ENCODE measurements around the gene ITSN2. TPM values are rescaled to one million over a fixed set of nuclear protein-coding genes. Genes with fewer than 3 reads are reported as not detected.

Gene ITSN2
- total RNA-seq, 1 experiment from 2014 or later, result 19.8 TPM

DNA sequence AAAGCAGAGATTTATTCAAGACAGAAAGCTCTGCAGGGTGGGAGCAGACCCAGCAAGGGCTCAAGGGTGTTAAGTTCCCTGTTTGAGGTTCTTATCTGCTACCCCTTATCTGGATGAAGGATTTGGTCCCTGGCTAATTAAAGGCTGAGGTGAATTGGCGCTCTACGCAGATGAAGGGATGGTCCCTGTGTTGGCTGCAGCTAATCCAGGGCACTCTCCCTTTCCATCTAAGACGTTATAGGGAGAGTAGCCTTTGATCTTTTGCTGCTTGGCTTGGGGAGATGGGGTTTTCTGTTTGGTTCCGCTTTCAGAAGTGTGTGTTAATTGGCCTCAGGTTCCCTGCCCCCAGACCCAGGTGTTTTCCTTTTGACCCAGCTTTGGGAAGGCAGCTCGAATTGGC, 168.5 kb downstream of the ITSN2 start (continued):
- no peak for TF ChIP-seq CREB1 (CRISPR knock-in tag; IDR thresholded peaks at IDR 0.05)

DNA sequence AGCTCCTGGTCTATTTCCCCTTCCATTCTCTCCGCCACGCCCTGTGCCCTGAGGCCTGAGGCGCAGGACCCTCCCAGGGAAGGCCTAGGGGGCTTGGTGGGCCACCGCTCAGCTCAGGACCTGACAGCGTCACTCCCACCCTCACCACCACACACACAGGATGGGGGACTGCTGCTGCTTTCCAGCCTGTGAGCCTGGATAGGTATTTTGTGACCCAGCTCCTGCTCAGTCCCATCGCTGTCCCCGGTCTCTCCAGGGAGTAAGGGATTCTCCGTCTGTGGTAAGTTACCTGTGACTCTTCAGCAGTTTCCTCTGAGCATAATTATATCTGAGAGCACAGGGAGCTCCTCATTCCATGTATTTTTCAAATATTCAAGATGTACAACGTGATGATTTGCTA, 169.2 kb downstream of the ITSN2 start:
- Mint-ChIP-seq H3K4me1 (no peaks in the 10 kb centered on the region), H3K9me3 (peaks cover 15% of the 10 kb centered on the region), H3K27ac (no peak overlapping the region), H3K36me3 (no peaks in the 10 kb centered on the region), H3K27me3 (ENCODE audit: low read depth) (peaks cover 14% of the 10 kb centered on the region), H3K4me3 (no peak overlapping the region)
- POLR2A ChIA-PET, result no interaction called here
- CTCF ChIA-PET, result interaction anchor here (1.3 kb wide), 1 partner anchor 107 kb away, joined by 4 read pairs; the partner anchor contains the start of gene TP53I3
- TF ChIP-seq, protein P1, sequence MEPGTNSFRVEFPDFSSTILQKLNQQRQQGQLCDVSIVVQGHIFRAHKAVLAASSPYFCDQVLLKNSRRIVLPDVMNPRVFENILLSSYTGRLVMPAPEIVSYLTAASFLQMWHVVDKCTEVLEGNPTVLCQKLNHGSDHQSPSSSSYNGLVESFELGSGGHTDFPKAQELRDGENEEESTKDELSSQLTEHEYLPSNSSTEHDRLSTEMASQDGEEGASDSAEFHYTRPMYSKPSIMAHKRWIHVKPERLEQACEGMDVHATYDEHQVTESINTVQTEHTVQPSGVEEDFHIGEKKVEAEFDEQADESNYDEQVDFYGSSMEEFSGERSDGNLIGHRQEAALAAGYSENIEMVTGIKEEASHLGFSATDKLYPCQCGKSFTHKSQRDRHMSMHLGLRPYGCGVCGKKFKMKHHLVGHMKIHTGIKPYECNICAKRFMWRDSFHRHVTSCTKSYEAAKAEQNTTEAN (CRISPR knock-in tag; IDR thresholded peaks at IDR 0.05), result no peak
- TF ChIP-seq IRF2 (CRISPR knock-in tag; IDR thresholded peaks at IDR 0.05; ENCODE audit: borderline replicate concordance, low read depth) (no peak), NR2C2 (CRISPR knock-in tag; IDR thresholded peaks at IDR 0.05) (no peak), ZNF416 (CRISPR knock-in tag; IDR thresholded peaks at IDR 0.05) (no peak), CREM (CRISPR knock-in tag; IDR thresholded peaks at IDR 0.05) (no peak), NFYB (CRISPR knock-in tag; conservative IDR thresholded peaks at IDR 0.05; ENCODE audit: low read depth) (no peak), GABPB1 (CRISPR knock-in tag; IDR thresholded peaks at IDR 0.05) (no peak), ZNF423 (CRISPR knock-in tag; IDR thresholded peaks at IDR 0.05) (no peak), RORB (CRISPR knock-in tag; IDR thresholded peaks at IDR 0.05) (no peak), OVOL2 (CRISPR knock-in tag; IDR thresholded peaks at IDR 0.05; ENCODE audit: borderline replicate concordance) (no peak)
- TF ChIP-seq, protein P2, sequence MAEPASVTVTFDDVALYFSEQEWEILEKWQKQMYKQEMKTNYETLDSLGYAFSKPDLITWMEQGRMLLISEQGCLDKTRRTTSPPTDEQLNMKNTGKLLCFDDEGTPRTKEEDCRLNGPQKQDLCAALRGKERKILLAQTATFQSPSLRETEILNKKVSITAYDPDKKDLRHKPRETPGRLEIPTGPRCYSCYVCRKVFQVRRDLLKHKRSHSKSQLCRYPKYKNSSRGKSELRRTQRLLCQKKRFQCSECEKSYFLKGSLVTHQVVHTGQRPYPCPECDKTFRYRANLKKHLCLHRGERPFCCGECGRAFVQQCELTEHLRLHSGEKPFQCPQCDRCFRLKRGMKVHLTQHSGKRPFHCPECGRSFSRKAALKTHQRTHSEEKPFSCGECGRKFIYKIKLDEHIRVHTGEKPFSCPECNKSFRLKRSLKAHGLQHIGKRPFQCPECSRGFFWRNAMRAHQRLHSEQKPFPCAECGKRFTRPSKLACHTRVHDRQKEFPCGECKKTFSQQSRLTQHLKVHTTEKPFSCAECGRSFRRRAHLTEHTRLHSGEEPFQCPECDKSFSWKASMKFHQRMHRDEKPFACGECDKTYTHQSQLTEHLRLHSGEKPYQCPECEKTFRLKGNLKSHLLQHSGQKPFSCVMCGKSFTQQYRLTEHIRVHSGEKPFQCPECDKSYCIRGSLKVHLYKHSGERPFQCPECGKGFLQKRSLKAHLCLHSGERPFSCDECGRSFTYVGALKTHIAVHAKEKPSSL (CRISPR knock-in tag; conservative IDR thresholded peaks at IDR 0.05), result no peak
- TF ChIP-seq, protein P3, sequence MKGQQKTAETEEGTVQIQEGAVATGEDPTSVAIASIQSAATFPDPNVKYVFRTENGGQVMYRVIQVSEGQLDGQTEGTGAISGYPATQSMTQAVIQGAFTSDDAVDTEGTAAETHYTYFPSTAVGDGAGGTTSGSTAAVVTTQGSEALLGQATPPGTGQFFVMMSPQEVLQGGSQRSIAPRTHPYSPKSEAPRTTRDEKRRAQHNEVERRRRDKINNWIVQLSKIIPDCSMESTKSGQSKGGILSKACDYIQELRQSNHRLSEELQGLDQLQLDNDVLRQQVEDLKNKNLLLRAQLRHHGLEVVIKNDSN (CRISPR knock-in tag; IDR thresholded peaks at IDR 0.05), result no peak
- TF ChIP-seq, protein P4, sequence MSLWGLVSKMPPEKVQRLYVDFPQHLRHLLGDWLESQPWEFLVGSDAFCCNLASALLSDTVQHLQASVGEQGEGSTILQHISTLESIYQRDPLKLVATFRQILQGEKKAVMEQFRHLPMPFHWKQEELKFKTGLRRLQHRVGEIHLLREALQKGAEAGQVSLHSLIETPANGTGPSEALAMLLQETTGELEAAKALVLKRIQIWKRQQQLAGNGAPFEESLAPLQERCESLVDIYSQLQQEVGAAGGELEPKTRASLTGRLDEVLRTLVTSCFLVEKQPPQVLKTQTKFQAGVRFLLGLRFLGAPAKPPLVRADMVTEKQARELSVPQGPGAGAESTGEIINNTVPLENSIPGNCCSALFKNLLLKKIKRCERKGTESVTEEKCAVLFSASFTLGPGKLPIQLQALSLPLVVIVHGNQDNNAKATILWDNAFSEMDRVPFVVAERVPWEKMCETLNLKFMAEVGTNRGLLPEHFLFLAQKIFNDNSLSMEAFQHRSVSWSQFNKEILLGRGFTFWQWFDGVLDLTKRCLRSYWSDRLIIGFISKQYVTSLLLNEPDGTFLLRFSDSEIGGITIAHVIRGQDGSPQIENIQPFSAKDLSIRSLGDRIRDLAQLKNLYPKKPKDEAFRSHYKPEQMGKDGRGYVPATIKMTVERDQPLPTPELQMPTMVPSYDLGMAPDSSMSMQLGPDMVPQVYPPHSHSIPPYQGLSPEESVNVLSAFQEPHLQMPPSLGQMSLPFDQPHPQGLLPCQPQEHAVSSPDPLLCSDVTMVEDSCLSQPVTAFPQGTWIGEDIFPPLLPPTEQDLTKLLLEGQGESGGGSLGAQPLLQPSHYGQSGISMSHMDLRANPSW (CRISPR knock-in tag; conservative IDR thresholded peaks at IDR 0.05; ENCODE audit: low read depth), result no peak
- DNase-seq (ENCODE audit: low spot score) (no peak), ATAC-seq (no peak)

DNA sequence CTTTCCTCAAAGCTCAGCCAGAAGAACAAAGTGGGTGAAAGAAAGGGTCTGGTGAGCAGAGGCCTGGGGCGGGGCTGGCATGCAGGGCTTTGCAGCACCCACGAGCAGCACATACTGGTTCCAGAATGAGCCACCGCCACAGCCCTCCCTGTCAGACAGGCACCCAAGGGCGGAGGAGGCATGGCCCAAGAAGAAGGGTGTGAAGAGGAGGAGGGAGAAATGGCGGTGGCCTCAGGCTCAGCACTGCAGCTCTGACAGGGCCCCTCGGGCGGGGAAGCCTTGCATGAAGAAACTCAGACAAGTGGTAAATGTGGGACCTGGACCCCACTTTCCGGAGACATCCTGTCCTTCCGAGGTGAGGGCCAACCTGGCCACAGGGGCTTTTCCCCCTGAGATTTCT, 169.8 kb downstream of the ITSN2 start:
- Mint-ChIP-seq H3K4me1 (no peaks in the 10 kb centered on the region), H3K4me3 (no peak overlapping the region), H3K36me3 (no peaks in the 10 kb centered on the region), H3K9me3 (peaks cover 15% of the 10 kb centered on the region), H3K27me3 (ENCODE audit: low read depth) (peaks cover 14% of the 10 kb centered on the region), H3K27ac (no peak overlapping the region)
- DNase-seq (ENCODE audit: low spot score) (no peak), ATAC-seq (no peak)
- TF ChIP-seq ATF1 (CRISPR knock-in tag; IDR thresholded peaks at IDR 0.05) (no peak), ELF4 (CRISPR knock-in tag; IDR thresholded peaks at IDR 0.05; ENCODE audit: low read depth) (no peak), TP53 (CRISPR knock-in tag; IDR thresholded peaks at IDR 0.05) (no peak), IRF2 (CRISPR knock-in tag; IDR thresholded peaks at IDR 0.05; ENCODE audit: borderline replicate concordance, low read depth) (no peak), ETV6 (CRISPR knock-in tag; IDR thresholded peaks at IDR 0.05) (no peak), SOX15 (CRISPR knock-in tag; IDR thresholded peaks at IDR 0.05) (no peak)
- TF ChIP-seq, protein P5, sequence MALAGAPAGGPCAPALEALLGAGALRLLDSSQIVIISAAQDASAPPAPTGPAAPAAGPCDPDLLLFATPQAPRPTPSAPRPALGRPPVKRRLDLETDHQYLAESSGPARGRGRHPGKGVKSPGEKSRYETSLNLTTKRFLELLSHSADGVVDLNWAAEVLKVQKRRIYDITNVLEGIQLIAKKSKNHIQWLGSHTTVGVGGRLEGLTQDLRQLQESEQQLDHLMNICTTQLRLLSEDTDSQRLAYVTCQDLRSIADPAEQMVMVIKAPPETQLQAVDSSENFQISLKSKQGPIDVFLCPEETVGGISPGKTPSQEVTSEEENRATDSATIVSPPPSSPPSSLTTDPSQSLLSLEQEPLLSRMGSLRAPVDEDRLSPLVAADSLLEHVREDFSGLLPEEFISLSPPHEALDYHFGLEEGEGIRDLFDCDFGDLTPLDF (CRISPR knock-in tag; IDR thresholded peaks at IDR 0.05), result no peak
- TF ChIP-seq, protein P6, sequence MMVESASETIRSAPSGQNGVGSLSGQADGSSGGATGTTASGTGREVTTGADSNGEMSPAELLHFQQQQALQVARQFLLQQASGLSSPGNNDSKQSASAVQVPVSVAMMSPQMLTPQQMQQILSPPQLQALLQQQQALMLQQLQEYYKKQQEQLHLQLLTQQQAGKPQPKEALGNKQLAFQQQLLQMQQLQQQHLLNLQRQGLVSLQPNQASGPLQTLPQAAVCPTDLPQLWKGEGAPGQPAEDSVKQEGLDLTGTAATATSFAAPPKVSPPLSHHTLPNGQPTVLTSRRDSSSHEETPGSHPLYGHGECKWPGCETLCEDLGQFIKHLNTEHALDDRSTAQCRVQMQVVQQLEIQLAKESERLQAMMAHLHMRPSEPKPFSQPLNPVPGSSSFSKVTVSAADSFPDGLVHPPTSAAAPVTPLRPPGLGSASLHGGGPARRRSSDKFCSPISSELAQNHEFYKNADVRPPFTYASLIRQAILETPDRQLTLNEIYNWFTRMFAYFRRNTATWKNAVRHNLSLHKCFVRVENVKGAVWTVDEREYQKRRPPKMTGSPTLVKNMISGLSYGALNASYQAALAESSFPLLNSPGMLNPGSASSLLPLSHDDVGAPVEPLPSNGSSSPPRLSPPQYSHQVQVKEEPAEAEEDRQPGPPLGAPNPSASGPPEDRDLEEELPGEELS (CRISPR knock-in tag; IDR thresholded peaks at IDR 0.05), result no peak
- POLR2A ChIA-PET, result no interaction called here
- CTCF ChIA-PET, result no interaction called here

All from WTC11 (cell line).